Measurements from ENCODE around the gene ELOA. TPM values are rescaled to one million over a fixed set of nuclear protein-coding genes. Genes with fewer than 3 reads are reported as not detected.
"Not testable (repeated sequence)": the region's sequence is repeated elsewhere in the genome, so short reads cannot be mapped to it uniquely, and the experiment has no call there.

Gene ELOA
- total RNA-seq, 1 experiment from 2014 or later, result 85.5 TPM

GRCh38 chr1:23801338-23801748 is 58.1 kb downstream of the ELOA start:
- no peak for DNase-seq (ENCODE audit: low read depth)

GRCh38 chr1:23801876-23802275 is 58.6 kb downstream of the ELOA start:
- no peak for DNase-seq (ENCODE audit: low read depth)

GRCh38 chr1:23802809-23803342 is 59.6 kb downstream of the ELOA start:
- not testable (repeated sequence) for DNase-seq (ENCODE audit: low read depth)

- DNase-seq (ENCODE audit: low read depth), result no peak
These were observed 60.4 kb downstream of the ELOA start for GRCh38 chr1:23803674-23804073.

GRCh38 chr1:23804183-23804835 is 61.0 kb downstream of the ELOA start:
- no peak for DNase-seq (ENCODE audit: low read depth)

- no peak for DNase-seq (ENCODE audit: low read depth)
These were observed 61.8 kb downstream of the ELOA start for GRCh38 chr1:23805025-23805424.

GRCh38 chr1:23806280-23806679 is 63.0 kb downstream of the ELOA start:
- no peak for DNase-seq (ENCODE audit: low read depth)

- no peak for DNase-seq (ENCODE audit: low read depth)
These were observed 64.2 kb downstream of the ELOA start for GRCh38 chr1:23807453-23807852.

GRCh38 chr1:23809751-23810171 is 66.5 kb downstream of the ELOA start:
- DNase-seq (ENCODE audit: low read depth), result peak; percentile 79

- peak; percentile 49 for DNase-seq (ENCODE audit: low read depth)
These were observed 67.7 kb downstream of the ELOA start for GRCh38 chr1:23810818-23811540.

Other genes starting within 250 kb of the ELOA start
- gene E2F2, start 212.2 kb upstream of the ELOA start, total RNA-seq (2014; rRNA removed; shearing (Covaris generic)), result 9.9 and 37.1 TPM in 2 replicates
- 372 and 550 TPM in 2 replicates for gene ID3, start 184.0 kb upstream of the ELOA start, total RNA-seq (2014; rRNA removed; shearing (Covaris generic))
- 1,672 and 1,721 TPM in 2 replicates for gene RPL11, start 51.7 kb upstream of the ELOA start, total RNA-seq (2014; rRNA removed; shearing (Covaris generic))
- 131 TPM in 2 replicates for gene PITHD1, start 34.9 kb downstream of the ELOA start, total RNA-seq (2014; rRNA removed; shearing (Covaris generic))
- 103 and 113 TPM in 2 replicates for gene LYPLA2, start 47.7 kb downstream of the ELOA start, total RNA-seq (2014; rRNA removed; shearing (Covaris generic))
- gene GALE, start 57.3 kb downstream of the ELOA start, total RNA-seq (2014; rRNA removed; shearing (Covaris generic)), result 108 and 110 TPM in 2 replicates
- 20.5 and 27.0 TPM in 2 replicates for gene HMGCL, start 82.0 kb downstream of the ELOA start, total RNA-seq (2014; rRNA removed; shearing (Covaris generic))
- 17.0 and 21.6 TPM in 2 replicates for gene FUCA1, start 124.8 kb downstream of the ELOA start, total RNA-seq (2014; rRNA removed; shearing (Covaris generic))
- gene CNR2, start 169.9 kb downstream of the ELOA start, total RNA-seq (2014; rRNA removed; shearing (Covaris generic)), result not detected in 2 replicates
- gene PNRC2, start 216.4 kb downstream of the ELOA start, total RNA-seq (2014; rRNA removed; shearing (Covaris generic)), result 178 and 183 TPM in 2 replicates
- gene SRSF10, start 236.9 kb downstream of the ELOA start, total RNA-seq (2014; rRNA removed; shearing (Covaris generic)), result 125 and 130 TPM in 2 replicates

Measured in Daoy (cell line).